Cerebellar nuclear complex (tissue), 1 donor: ENCODE results near the gene CREB5.

Source experiments
- DNase-seq, 2 experiments: peaks; one replicate each; lab custom pipeline; 2025; lab: John Stamatoyannopoulos, UW

CREB5 gene

GRCh38 chr7:28854750-28855074 lies 442.4 kb downstream of the CREB5 start:
- DNase-seq = no peak

GRCh38 chr7:28855538-28856217 lies 443.4 kb downstream of the CREB5 start:
- DNase-seq = no peak

- DNase-seq = no peak
Observed at GRCh38 chr7:28856656-28857055, 444.3 kb downstream of the CREB5 start.

- DNase-seq = no peak
Observed at GRCh38 chr7:28858206-28858605, 445.9 kb downstream of the CREB5 start.

- DNase-seq = no peak
Observed at GRCh38 chr7:28858895-28859294, 446.6 kb downstream of the CREB5 start.

GRCh38 chr7:28861825-28862224 lies 449.5 kb downstream of the CREB5 start:
- no peak for DNase-seq

GRCh38 chr7:28862595-28863272 lies 450.4 kb downstream of the CREB5 start:
- DNase-seq = no peak

- no peak for DNase-seq
Observed at GRCh38 chr7:28865601-28866144, 453.4 kb downstream of the CREB5 start.

GRCh38 chr7:28868712-28869111 lies 456.4 kb downstream of the CREB5 start:
- no peak for DNase-seq

- no peak for DNase-seq
Observed at GRCh38 chr7:28871077-28871476, 458.8 kb downstream of the CREB5 start.

GRCh38 chr7:28871631-28872030 lies 459.3 kb downstream of the CREB5 start:
- no peak for DNase-seq

- no peak for DNase-seq
Observed at GRCh38 chr7:28872226-28872625, 459.9 kb downstream of the CREB5 start.

- no peak for DNase-seq
Observed at GRCh38 chr7:28873365-28873764, 461.0 kb downstream of the CREB5 start.

GRCh38 chr7:28874001-28874400 lies 461.7 kb downstream of the CREB5 start:
- no peak for DNase-seq
